Renal pelvis (tissue), 4 donors: Measurements from ENCODE around the gene HADH. TPM values are rescaled to one million over a fixed set of nuclear protein-coding genes. Genes with fewer than 3 reads are reported as not detected.
"Not testable (repeated sequence)": the region's sequence is repeated elsewhere in the genome, so short reads cannot be mapped to it uniquely, and the experiment has no call there.

Experiments used
- DNase-seq: peaks from one replicate; pipeline ENCODE4 v3.0.0-alpha.2; 2013
- polyA plus RNA-seq, 3 donors: library from polyadenylated mRNA; unstranded; fragments of 120-200 nt; gene quantifications; one replicate each; pipeline ENCODE4 v1.2.1, GENCODE V29; 2013; ENCODE audit not compliant: insufficient read length in 3 of 3

HADH gene
- polyA plus RNA-seq, 3 donors = 93.0 to 98.4 (median 95.4) TPM

DNA sequence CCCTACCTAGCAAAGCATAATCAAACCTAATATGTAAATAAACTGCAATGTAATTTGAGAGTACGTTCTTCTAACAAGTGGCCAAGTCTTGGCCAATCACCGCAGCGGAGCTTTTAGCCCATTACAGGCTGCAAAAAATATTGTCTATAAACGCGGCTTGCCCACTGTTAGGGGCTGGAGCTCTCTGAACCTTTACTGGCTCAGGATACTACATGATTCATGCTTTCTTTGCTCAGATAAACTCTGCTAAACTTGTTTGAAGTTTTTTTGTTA lies 990 bp upstream of the HADH start:
- no peak for DNase-seq

- no peak for DNase-seq
Measured at GRCh38 chr4:107989162-107989536, 540 bp upstream of the HADH start.

GRCh38 chr4:107991945-107992630 lies 2.4 kb downstream of the HADH start:
- DNase-seq = no peak

GRCh38 chr4:107993969-107994368 lies 4.3 kb downstream of the HADH start:
- no peak for DNase-seq

DNA sequence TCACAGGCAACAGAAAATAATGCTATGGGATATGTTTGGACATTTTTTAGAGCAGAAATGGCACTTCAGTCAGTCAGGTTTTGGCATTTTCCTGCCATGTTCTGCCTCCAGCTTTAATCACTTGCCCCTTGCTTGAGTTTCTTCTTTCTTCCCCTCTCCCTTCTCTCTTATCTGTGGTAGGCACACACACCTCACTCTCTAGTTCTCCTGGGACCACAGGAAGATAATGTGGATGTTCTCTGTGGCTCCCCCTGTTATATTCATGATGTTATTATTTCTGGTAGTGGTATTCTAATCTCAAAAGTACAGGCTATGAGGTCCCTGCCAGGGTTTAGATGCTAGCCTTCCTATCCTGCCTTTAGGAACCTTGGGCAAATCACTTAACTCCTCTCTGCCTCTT lies 5.2 kb downstream of the HADH start:
- DNase-seq = no peak

- DNase-seq = no peak
Measured at GRCh38 chr4:107996949-107997788, 7.5 kb downstream of the HADH start.

GRCh38 chr4:107997794-107998193 lies 8.1 kb downstream of the HADH start:
- no peak for DNase-seq

- no peak for DNase-seq
Measured at GRCh38 chr4:107999932-108000539, 10.3 kb downstream of the HADH start.

- no peak for DNase-seq
Measured at GRCh38 chr4:108001540-108002135, 11.9 kb downstream of the HADH start.

DNA sequence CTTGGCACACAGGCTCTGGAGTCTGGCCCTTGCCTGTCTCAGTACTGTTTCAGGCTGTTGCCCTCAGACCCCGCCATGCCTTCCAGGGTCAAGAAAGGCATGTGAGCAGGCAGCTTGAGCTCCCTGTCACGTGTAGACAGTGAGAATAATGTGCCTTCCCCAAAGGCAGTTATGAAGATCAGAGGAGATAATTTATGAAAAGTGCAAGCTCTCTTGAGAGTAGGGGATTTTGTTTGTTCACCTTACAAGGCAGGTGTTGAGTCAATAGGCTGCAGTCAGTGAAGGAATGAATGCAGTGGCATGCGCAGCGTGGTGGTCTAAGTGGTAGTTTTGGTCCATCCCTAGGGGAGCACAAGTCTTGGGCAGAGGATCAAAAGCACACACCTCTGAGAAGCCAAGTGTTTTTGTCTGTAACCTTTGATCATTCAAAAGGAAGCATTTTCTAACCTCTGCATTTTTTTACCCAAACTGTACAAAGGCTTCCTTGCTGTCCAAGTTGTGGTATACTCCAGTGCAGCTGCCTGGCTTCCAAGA lies 14.4 kb downstream of the HADH start:
- no peak for DNase-seq

GRCh38 chr4:108004646-108005045 lies 15.0 kb downstream of the HADH start:
- DNase-seq = no peak

DNA sequence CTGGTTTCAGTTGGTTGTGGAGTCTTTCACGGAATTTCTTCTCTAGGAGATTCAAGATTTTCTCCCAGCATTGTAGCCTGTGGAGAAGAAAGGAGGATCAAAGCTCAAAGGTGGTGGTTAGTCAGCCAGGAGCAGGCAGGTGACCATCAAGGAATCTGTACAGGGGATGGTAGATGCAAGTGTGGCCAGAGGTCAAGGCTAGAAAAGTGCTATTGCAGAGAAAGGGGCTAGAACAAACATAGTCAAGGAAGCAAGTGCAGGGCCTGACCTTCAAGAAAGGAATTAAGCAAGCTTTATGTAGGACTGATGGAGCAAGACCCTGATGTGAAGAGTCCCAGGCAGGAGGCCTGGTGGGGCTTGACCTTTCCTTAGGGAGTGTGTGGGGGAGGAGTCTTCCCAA lies 16.1 kb downstream of the HADH start:
- no peak for DNase-seq

DNA sequence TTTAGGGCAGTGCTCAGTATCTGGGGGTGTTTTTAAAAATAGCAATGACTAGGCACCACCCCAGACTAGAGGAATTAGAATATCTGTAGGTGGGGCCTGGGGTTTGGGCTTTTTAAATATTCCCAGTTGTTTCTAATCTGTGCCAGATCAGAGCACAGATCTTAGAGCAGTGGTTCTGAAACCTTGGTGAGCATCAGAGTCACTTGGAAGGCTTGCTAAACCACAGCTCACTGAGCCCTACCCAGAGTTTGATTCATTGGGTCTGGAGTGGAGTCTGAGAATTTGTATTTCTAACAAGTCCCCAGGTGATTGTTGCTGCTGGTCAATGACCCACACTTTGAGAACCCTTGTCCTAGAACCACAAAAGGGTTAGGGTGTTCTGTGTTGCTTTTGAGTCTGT lies 16.7 kb downstream of the HADH start:
- no peak for DNase-seq

DNA sequence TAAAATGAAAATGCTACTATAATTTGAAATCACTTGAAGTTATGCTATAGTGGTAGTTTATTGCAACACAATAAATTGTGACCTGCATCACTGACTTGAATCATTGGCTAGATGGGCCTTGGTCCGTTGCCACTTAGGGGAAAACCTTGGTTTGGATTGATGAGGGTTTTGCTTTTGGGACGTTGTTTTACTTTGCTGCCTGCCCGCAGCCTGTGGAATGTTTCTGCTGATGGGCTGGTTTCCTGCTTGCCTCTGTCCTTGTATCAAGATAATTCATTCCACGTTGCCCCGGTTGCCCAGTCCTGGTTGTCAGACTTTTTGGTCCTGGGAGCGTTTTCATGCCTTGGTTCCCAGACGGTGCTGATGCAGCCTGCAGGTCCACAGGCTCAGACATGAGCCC lies 18.3 kb downstream of the HADH start:
- DNase-seq = no peak

- no peak for DNase-seq
Measured at GRCh38 chr4:108008721-108009120, 19.0 kb downstream of the HADH start.

- DNase-seq = no peak
Measured at GRCh38 chr4:108010167-108010566, 20.5 kb downstream of the HADH start.

GRCh38 chr4:108012382-108012781 lies 22.7 kb downstream of the HADH start:
- DNase-seq = not testable (repeated sequence)

- DNase-seq = no peak
Measured at GRCh38 chr4:108013327-108013726, 23.6 kb downstream of the HADH start.

DNA sequence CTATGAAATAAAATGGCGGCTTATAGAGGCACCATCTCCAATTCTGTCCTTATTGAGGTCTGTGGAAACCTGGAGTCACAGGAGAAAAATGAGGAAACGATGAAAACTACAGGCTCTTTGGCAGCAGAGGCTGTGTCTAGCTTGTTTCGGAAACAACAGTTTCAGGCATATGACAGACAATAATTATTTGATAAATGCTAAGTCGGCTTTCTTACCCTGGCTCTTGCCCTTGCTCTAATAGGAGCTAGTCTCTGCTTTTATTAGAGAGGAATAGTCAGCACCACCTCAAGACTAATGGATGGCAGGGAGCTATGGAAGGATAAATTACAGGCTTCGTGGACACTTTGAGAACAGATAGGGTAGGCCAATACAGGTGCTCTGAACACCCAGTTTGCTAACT lies 24.3 kb downstream of the HADH start:
- DNase-seq = no peak

- DNase-seq = peak; percentile 81
Measured at GRCh38 chr4:108018040-108018883, 28.6 kb downstream of the HADH start.

DNA sequence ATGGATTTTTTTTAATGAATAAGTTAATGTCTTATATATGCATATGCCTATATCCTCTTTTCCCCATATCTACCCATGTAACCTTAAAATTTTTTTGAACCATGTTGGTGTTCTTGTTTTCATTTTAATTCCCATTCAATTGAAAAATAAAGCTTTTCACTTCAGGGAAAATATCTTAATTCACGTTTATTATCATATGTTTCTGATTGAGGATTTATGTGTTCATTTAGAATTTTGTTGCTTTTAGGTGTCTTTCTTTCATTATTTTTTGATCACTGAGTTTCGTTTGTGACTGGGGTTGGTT lies 29.1 kb downstream of the HADH start:
- DNase-seq = no peak
